Hepatocyte (in vitro differentiated cells): Measurements from ENCODE around the gene ST3GAL4.

Experiments used
- EZH2 ChIP-seq: fragments of 200-600 bp; sonication (generic); IDR thresholded peaks from 2 replicates; pipeline ENCODE4 v1.6.1; 2016; ENCODE audit warnings: antibody characterized with exemption, mild to moderate bottlenecking, borderline replicate concordance
- TF ChIP-seq, protein P1 (sequence below): fragments of 200-600 bp; sonication (generic); IDR thresholded peaks from 2 replicates; pipeline ENCODE4 v1.5.1; 2016; ENCODE audit warnings: antibody characterized with exemption, mild to moderate bottlenecking; ENCODE audit not compliant: poor library complexity

DNA sequence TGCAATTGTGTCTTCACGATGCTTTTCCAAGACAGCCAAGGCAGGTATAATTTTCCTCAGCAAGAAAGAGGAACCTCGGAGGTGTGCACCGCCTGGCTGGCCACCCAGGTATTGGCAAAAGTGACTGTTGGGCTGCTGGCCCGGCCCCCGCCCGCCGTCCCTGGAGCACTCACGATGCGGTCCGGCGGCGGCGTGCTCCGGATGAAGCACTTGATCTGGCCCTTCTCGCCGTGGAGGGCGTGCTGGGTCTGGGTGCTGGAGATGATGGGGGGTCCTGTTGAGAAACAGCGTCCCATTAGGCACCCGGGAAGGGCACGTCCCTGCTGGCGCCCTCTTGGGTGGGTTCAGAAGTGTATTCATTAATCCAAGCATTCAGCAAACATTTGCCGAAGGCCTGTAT lies 84.8 kb downstream of the ST3GAL4 start:
- TF ChIP-seq, protein P1, sequence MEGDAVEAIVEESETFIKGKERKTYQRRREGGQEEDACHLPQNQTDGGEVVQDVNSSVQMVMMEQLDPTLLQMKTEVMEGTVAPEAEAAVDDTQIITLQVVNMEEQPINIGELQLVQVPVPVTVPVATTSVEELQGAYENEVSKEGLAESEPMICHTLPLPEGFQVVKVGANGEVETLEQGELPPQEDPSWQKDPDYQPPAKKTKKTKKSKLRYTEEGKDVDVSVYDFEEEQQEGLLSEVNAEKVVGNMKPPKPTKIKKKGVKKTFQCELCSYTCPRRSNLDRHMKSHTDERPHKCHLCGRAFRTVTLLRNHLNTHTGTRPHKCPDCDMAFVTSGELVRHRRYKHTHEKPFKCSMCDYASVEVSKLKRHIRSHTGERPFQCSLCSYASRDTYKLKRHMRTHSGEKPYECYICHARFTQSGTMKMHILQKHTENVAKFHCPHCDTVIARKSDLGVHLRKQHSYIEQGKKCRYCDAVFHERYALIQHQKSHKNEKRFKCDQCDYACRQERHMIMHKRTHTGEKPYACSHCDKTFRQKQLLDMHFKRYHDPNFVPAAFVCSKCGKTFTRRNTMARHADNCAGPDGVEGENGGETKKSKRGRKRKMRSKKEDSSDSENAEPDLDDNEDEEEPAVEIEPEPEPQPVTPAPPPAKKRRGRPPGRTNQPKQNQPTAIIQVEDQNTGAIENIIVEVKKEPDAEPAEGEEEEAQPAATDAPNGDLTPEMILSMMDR: no peak
- no peak for TF ChIP-seq EZH2
